Measurements from ENCODE around the gene NUAK2. TPM values are rescaled to one million over a fixed set of nuclear protein-coding genes. Genes with fewer than 3 reads are reported as not detected.

Gene NUAK2
- total RNA-seq, 2 experiments from 2014 or later: 5.3 to 9.1 TPM

GRCh38 chr1:205293350-205294074 is 28.0 kb downstream of the NUAK2 start:
- DNase-seq (ENCODE audit: low spot score): no peak
- no TSS peak for BruUV-seq (replicated peaks)
- Histone ChIP-seq H3K4me3 (ENCODE audit: low read depth, low read length, poor library complexity, severe bottlenecking) (no peak overlapping the region), H3K4me2 (ENCODE audit: low read length) (no peak overlapping the region), H2AFZ (ENCODE audit: low read length) (no peak overlapping the region), H3K4me1 (ENCODE audit: insufficient read depth, low read length, poor library complexity, severe bottlenecking) (peaks cover 71% of the 10 kb centered on the region), H3K9me3 (ENCODE audit: low read length) (no peaks in the 10 kb centered on the region), H4K20me1 (ENCODE audit: insufficient read depth, low read length) (no peaks in the 10 kb centered on the region), H3K36me3 (ENCODE audit: insufficient read depth, low read length) (no peaks in the 10 kb centered on the region), H3K79me2 (ENCODE audit: insufficient read depth, low read depth, low read length) (no peaks in the 10 kb centered on the region), H3K9me2 (ENCODE audit: insufficient read depth, low read length) (no peaks in the 10 kb centered on the region), H3K27ac (ENCODE audit: low read depth, low read length, poor library complexity, severe bottlenecking) (no peak overlapping the region)
- intact Hi-C loops (cut with micrococcal nuclease; ENCODE audit: unreplicated experiment): no loop called here
- ChIA-PET CTCF (ENCODE audit: unreplicated experiment) (no interaction called here), POLR2A (interaction anchor here (0.6 to 1.7 kb wide), 7 partner anchors 8 to 459 kb away, joined by 3 to 6 read pairs (median 3); no protein-coding TSS in a partner anchor)
- TF ChIP-seq EZH2phosphoT487 (IDR thresholded peaks at IDR 0.05; ENCODE audit: borderline replicate concordance, low read depth, low read length): no peak
- TF ChIP-seq, protein P1, sequence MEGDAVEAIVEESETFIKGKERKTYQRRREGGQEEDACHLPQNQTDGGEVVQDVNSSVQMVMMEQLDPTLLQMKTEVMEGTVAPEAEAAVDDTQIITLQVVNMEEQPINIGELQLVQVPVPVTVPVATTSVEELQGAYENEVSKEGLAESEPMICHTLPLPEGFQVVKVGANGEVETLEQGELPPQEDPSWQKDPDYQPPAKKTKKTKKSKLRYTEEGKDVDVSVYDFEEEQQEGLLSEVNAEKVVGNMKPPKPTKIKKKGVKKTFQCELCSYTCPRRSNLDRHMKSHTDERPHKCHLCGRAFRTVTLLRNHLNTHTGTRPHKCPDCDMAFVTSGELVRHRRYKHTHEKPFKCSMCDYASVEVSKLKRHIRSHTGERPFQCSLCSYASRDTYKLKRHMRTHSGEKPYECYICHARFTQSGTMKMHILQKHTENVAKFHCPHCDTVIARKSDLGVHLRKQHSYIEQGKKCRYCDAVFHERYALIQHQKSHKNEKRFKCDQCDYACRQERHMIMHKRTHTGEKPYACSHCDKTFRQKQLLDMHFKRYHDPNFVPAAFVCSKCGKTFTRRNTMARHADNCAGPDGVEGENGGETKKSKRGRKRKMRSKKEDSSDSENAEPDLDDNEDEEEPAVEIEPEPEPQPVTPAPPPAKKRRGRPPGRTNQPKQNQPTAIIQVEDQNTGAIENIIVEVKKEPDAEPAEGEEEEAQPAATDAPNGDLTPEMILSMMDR (conservative IDR thresholded peaks at IDR 0.05; ENCODE audit: low read length): no peak

DNA sequence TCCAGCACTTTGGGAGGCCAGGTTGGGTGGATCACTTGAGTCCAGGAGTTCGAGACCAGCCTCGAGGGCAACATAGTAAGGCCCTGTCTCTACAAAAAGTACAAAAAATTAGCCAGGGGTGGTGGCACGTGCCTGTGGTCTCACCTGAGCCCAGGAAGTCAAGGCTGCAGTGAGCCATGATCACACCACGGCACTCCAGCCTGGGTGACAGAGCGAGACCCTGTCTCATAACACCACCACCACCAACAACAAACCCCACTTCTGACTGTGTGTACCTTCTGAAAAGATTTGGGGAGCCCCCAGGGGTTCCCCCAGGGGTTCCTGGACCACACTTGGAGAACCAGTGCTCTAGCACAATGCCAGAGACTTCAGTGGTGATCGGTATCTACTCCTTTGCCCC is 29.9 kb downstream of the NUAK2 start:
- POLR2A ChIA-PET: interaction anchor here (0.9 kb wide), 1 partner anchor 22 kb away, joined by 3 read pairs; no protein-coding TSS in a partner anchor
- Histone ChIP-seq H3K4me1 (ENCODE audit: insufficient read depth, low read length, poor library complexity, severe bottlenecking) (peaks cover 73% of the 10 kb centered on the region), H3K79me2 (ENCODE audit: insufficient read depth, low read depth, low read length) (no peaks in the 10 kb centered on the region), H3K9me2 (ENCODE audit: insufficient read depth, low read length) (no peaks in the 10 kb centered on the region), H4K20me1 (ENCODE audit: insufficient read depth, low read length) (no peaks in the 10 kb centered on the region), H3K36me3 (ENCODE audit: insufficient read depth, low read length) (no peaks in the 10 kb centered on the region), H3K9me3 (ENCODE audit: low read length) (no peaks in the 10 kb centered on the region), H3K4me3 (ENCODE audit: low read depth, low read length, poor library complexity, severe bottlenecking) (no peak overlapping the region), H2AFZ (ENCODE audit: low read length) (no peak overlapping the region), H3K4me2 (ENCODE audit: low read length) (0 out of 2 replicates have a peak overlapping the region, but pooled peaks have one; percentile 8), H3K27ac (ENCODE audit: low read depth, low read length, poor library complexity, severe bottlenecking) (no peak overlapping the region)
- CTCF ChIA-PET (ENCODE audit: unreplicated experiment): no interaction called here
- no peak for DNase-seq (ENCODE audit: low spot score)
- no TSS peak for BruUV-seq (replicated peaks)
- intact Hi-C loops (cut with micrococcal nuclease; ENCODE audit: unreplicated experiment): no loop called here
- TF ChIP-seq EZH2phosphoT487 (IDR thresholded peaks at IDR 0.05; ENCODE audit: borderline replicate concordance, low read depth, low read length): no peak
- TF ChIP-seq, protein P1 (conservative IDR thresholded peaks at IDR 0.05; ENCODE audit: low read length): no peak

Measured in OCI-LY7 (cell line).